WTC11 (cell line): ENCODE data around the gene SART1.

ENCODE experiments used
- CTCF ChIP-seq: fragments of 200-600 bp; IDR thresholded peaks from 2 replicates; pipeline ENCODE4 v1.8.0; 2022; ENCODE audit warnings: antibody characterized with exemption
- E2F5 ChIP-seq: sonication (generic); formaldehyde crosslinking; IDR thresholded peaks from 2 replicates; pipeline ENCODE4 v1.8.1; 2022; ENCODE audit warnings: mild to moderate bottlenecking, moderate library complexity, missing genetic modification reagents
- JUN ChIP-seq: sonication (generic); formaldehyde crosslinking; IDR thresholded peaks from 2 replicates; pipeline ENCODE4 v1.8.0; 2023; ENCODE audit warnings: mild to moderate bottlenecking, missing genetic modification reagents
- NFE2L1 ChIP-seq: sonication (generic); formaldehyde crosslinking; IDR thresholded peaks from 2 replicates; pipeline ENCODE4 v1.8.1; 2023; ENCODE audit warnings: missing genetic modification reagents
- NR3C1 ChIP-seq: sonication (generic); formaldehyde crosslinking; conservative IDR thresholded peaks from 2 replicates; pipeline ENCODE4 v1.8.1; 2023; ENCODE audit warnings: low read depth, mild to moderate bottlenecking, missing genetic modification reagents
- PREB ChIP-seq: sonication (generic); formaldehyde crosslinking; IDR thresholded peaks from 2 replicates; pipeline ENCODE4 v1.8.1; 2022; ENCODE audit warnings: mild to moderate bottlenecking, missing genetic modification reagents, moderate library complexity, borderline replicate concordance

DNA sequence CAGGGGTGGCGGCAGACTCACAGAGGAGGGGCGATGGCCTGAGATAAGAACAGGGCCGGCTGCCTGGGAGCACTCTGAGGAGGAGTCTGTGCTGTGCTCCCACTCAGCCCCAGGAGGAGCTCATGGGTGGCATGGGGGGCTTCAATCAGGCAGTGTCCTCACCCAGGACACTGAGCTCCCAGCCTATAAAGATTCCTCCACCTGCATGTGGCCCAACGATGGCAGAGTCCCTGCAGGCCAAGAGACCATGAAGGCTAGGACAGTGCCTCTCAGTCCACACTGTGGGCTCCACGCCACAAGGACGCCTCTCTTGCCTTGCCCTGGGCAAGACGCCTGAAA lies 52.2 kb downstream of the SART1 start:
- TF ChIP-seq JUN (CRISPR knock-in tag): no peak
- no peak for TF ChIP-seq NFE2L1 (CRISPR knock-in tag)
- no peak for TF ChIP-seq PREB (CRISPR knock-in tag)
- TF ChIP-seq E2F5 (CRISPR knock-in tag): no peak
- no peak for TF ChIP-seq CTCF
- no peak for TF ChIP-seq NR3C1 (CRISPR knock-in tag)
